Muscle of leg (tissue), 11 donors: ENCODE results near the gene RTL1. TPM values are rescaled to one million over a fixed set of nuclear protein-coding genes. Genes with fewer than 3 reads are reported as not detected.

ENCODE experiments used
- DNase-seq: peaks from one replicate; pipeline ENCODE4 v3.0.0; 2013
- H3K27ac ChIP-seq: one replicate; pipeline ENCODE4 v1.5.1; 2013; ENCODE audit warnings: mild to moderate bottlenecking, low read length, control low read depth
- H3K27me3 ChIP-seq: one replicate; pipeline ENCODE4 v1.6.1; 2013; ENCODE audit warnings: low read length; ENCODE audit not compliant: control insufficient read depth, insufficient read depth
- H3K36me3 ChIP-seq: one replicate; pipeline ENCODE4 v1.6.1; 2013; ENCODE audit warnings: low read length; ENCODE audit not compliant: control insufficient read depth, insufficient read depth
- H3K4me1 ChIP-seq: one replicate; pipeline ENCODE4 v1.6.1; 2013; ENCODE audit warnings: low read length; ENCODE audit not compliant: control insufficient read depth, insufficient read depth
- H3K4me3 ChIP-seq: one replicate; pipeline ENCODE4 v1.5.1; 2013; ENCODE audit warnings: low read length, control low read depth
- H3K9me3 ChIP-seq: replicated peaks from 2 replicates; pipeline ENCODE4 v1.6.1; 2013; ENCODE audit warnings: low read depth, low read length; ENCODE audit not compliant: control insufficient read depth
- WGBS: methylation state at CpG from one replicate; pipeline ENCODE4 v1.1.5; 2013; ENCODE audit warnings: missing lambda C conversion rate; ENCODE audit not compliant: insufficient coverage; 5-methylcytosine and 5-hydroxymethylcytosine counted together
- polyA plus RNA-seq, 8 donors: library from polyadenylated mRNA; unstranded; fragments of 120-200 nt; gene quantifications; one replicate each; pipeline versions ENCODE4 v1.2.1 to v1.2.3, GENCODE V29; 2013; ENCODE audit warnings: inconsistent platforms in 1 of 8, low replicate concordance in 1 of 8; ENCODE audit not compliant: insufficient read length in 8 of 8, insufficient read depth in 1 of 8
- total RNA-seq: library from RNA; stranded (reverse); fragments of 120-200 nt; gene quantifications from one replicate; pipeline ENCODE4 v1.2.4, GENCODE V29; 2013

The RTL1 gene
- total and polyA plus RNA-seq, 9 donors: 12.8 to 58.1 (median 43.0) TPM

DNA sequence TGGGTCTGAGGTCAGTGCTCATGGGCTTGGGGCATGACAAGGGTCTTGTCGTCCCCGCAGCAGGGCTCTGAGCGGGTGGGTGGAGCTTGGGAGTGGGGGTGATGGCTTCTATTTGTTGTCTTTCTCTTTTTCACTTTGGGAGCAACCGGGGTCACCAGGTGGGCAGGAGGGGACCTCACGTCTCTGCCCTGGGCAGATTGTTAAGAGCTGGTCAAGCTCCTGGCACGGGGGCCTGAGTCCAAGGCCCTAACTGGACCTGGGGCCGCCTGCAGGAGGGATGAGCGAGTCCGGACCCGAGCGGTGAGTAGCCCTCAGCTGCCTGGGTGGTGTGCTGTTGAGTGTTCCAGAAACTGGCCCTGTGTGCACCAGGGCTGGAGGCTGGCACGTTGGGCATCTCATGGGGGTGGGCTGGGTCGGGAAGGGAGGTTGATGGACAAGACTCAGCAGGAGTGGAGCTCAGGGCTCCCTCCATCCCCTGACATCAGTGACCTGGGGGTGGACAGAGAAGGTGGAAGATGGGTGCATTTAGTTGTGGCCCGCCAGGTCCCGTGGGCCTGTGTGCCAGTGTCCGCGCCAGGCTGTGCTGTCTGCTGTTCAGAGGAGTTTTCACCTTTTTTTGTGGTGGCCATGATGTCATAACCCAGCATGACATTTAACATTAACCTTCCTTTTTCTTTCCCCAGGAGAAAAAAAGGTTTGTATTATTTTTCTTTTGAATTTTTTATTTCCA is 27.5 kb downstream of the RTL1 start:
- DNase-seq: no peak
- 73% methylated on average over 11 of the region's 17 CpGs for WGBS
- H3K4me3 ChIP-seq: no peak overlapping the region
- peaks cover 55% of the 10 kb centered on the region for H3K4me1 ChIP-seq
- H3K27ac ChIP-seq: no peak overlapping the region
- H3K27me3 ChIP-seq: no peaks in the 10 kb centered on the region
- H3K9me3 ChIP-seq: no peaks in the 10 kb centered on the region
- H3K36me3 ChIP-seq: peaks cover 77% of the 10 kb centered on the region

- no peaks in the 10 kb centered on the region for H3K27me3 ChIP-seq
- 90% methylated on average over 4 of the region's 6 CpGs for whole genome bisulfite sequencing
- no peak overlapping the region for H3K4me3 ChIP-seq
- no peaks in the 10 kb centered on the region for H3K9me3 ChIP-seq
- DNase-seq: no peak
- no peak overlapping the region for H3K27ac ChIP-seq
- H3K36me3 ChIP-seq: peaks cover 69% of the 10 kb centered on the region
- H3K4me1 ChIP-seq: peaks cover 47% of the 10 kb centered on the region
These were observed 28.4 kb downstream of the RTL1 start for GRCh38 chr14:100875126-100875525.

- no peaks in the 10 kb centered on the region for H3K27me3 ChIP-seq
- WGBS: 76% methylated on average over 6 of the region's 21 CpGs
These were observed 29.0 kb downstream of the RTL1 start for GRCh38 chr14:100874411-100875091.

GRCh38 chr14:100874051-100874410 is 29.5 kb downstream of the RTL1 start:
- no peaks in the 10 kb centered on the region for H3K9me3 ChIP-seq
- peak overlapping the region; percentile 35 for H3K27ac ChIP-seq
- peaks cover 39% of the 10 kb centered on the region for H3K4me1 ChIP-seq
- WGBS: no CpG with 5 or more reads among the region's 4 CpGs
- no peak for DNase-seq
- no peaks in the 10 kb centered on the region for H3K27me3 ChIP-seq
- H3K4me3 ChIP-seq: no peak overlapping the region
- H3K36me3 ChIP-seq: peaks cover 61% of the 10 kb centered on the region

More at GRCh38 chr14:100874411-100875091, 29.0 kb downstream of the RTL1 start:
- Histone ChIP-seq H3K9me3 (no peaks in the 10 kb centered on the region), H3K36me3 (peaks cover 65% of the 10 kb centered on the region), H3K27ac (peak overlapping the region; percentile 35), H3K4me3 (no peak overlapping the region), H3K4me1 (peaks cover 43% of the 10 kb centered on the region)
- DNase-seq: no peak

GRCh38 chr14:100873096-100873482 is 30.4 kb downstream of the RTL1 start:
- DNase-seq: peak; percentile 54
- Histone ChIP-seq H3K27me3 (no peaks in the 10 kb centered on the region), H3K4me1 (peaks cover 30% of the 10 kb centered on the region), H3K9me3 (no peaks in the 10 kb centered on the region), H3K36me3 (peaks cover 61% of the 10 kb centered on the region), H3K4me3 (no peak overlapping the region), H3K27ac (peak overlapping the region; percentile 77)
- WGBS: 51% methylated on average over 3 of the region's 3 CpGs

DNA sequence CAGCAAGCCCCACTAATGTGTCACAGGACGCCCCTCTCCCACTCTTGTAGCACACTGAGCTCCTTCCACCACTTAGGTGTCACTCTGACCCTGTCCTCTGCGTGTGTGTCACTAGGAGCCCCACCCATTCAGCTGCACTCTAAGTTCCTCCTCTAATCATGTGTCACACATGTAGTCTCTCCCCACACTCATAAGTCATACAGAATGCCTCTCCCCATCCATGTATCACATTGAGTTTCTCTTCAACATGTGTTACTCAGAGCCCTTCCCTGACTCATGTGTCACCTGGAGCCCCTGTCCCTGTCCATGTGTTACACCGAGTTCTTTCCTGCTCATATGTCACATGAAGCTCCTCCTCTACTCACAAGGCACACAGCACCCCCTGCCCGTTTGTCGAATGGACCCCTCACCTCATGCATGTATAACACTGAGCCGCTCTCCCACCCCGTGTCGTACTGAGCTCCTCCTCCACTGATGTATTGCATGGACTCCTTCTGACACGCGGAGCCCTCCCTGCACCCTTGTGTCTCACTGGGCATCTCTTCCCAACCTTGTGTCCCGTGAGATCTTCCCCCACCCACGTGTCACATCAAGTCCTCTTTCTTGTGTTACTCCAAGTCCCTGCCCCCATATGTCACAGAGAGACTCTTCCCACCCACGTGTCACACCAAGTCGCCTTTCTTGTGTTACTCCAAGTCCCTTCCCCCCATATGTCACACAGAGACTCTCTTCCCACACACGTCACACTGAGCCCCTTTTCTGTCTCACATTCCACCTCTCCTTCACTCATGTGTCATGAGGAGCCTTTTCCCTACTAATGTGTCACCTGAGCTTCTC is 31.0 kb downstream of the RTL1 start:
- Histone ChIP-seq H3K27ac (peak overlapping the region; percentile 77), H3K9me3 (no peaks in the 10 kb centered on the region), H3K4me3 (no peak overlapping the region), H3K27me3 (no peaks in the 10 kb centered on the region), H3K36me3 (peaks cover 59% of the 10 kb centered on the region), H3K4me1 (peaks cover 25% of the 10 kb centered on the region)
- DNase-seq: peak; percentile 59
- WGBS: 72% methylated on average over 15 of the region's 15 CpGs

DNA sequence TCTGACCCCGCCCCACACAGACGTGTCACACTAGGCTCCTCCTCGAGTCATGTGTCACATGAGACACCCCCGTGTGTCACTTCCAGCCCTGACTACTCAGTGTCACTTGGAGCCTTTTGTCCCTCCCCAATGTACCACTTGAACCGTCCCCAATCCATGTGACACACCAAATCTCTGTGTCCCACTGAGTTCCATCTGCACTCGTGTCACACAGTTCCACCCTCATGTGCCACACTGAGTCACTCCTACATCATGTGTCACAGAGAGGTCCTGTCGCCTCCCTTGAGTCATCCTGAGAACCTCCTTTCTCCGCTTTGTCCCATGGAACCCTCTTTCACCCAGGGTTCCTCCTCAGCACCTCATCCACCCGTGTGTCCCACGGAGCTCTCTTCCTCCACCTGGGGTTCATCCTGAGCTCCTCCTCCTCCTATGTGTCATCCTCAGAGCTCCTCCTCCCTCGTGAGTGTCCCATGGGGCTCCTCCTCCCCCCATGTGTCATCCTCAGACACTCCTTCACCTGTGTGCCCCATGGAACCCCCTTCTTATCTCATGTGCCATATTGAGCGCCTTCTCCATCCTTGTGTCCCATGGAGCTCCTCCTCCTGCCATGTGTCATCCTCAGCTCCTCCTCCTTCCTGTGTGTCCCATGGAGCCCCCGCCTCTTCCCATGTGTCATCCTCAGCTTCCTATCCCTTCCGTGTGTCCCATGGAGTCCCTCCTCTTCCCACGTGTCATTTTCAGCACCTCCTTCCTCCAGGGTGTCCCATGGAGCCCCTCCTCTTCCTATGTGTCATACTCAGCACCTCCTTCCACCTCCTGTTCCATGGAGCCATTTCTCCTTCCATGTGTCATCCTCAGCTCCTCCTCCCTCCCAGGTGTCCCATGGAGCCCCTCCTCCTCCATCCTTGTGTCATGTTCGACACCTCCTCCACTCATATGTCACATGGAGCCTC is 32.0 kb downstream of the RTL1 start:
- Histone ChIP-seq H3K27me3 (no peaks in the 10 kb centered on the region), H3K36me3 (peaks cover 63% of the 10 kb centered on the region), H3K4me1 (peaks cover 30% of the 10 kb centered on the region), H3K9me3 (no peaks in the 10 kb centered on the region), H3K4me3 (no peak overlapping the region), H3K27ac (peak overlapping the region; percentile 77)
- WGBS: 75% methylated on average over 16 of the region's 16 CpGs
- DNase-seq: peak; percentile 52

GRCh38 chr14:100868621-100869370 is 34.7 kb downstream of the RTL1 start:
- H3K4me1 ChIP-seq: peaks cover 29% of the 10 kb centered on the region
- H3K4me3 ChIP-seq: no peak overlapping the region
- peaks cover 65% of the 10 kb centered on the region for H3K36me3 ChIP-seq
- H3K9me3 ChIP-seq: no peaks in the 10 kb centered on the region
- peak overlapping the region; percentile 2 for H3K27ac ChIP-seq
- no peak for DNase-seq
- no peaks in the 10 kb centered on the region for H3K27me3 ChIP-seq
- 81% methylated on average over 15 of the region's 24 CpGs for WGBS
